NAMALWA (cell line): ENCODE data around the gene KLHL36.
A peak's percentile ranks its signal among the peaks of the same experiment; 100 is the strongest.
"Not testable (repeated sequence)": the region's sequence is repeated elsewhere in the genome, so short reads cannot be mapped to it uniquely, and the experiment has no call there.

Experiments
- DNase-seq: peaks from one replicate; pipeline ENCODE4 v3.0.0-alpha.2; 2015; ENCODE audit warnings: low spot score

KLHL36 gene

DNA sequence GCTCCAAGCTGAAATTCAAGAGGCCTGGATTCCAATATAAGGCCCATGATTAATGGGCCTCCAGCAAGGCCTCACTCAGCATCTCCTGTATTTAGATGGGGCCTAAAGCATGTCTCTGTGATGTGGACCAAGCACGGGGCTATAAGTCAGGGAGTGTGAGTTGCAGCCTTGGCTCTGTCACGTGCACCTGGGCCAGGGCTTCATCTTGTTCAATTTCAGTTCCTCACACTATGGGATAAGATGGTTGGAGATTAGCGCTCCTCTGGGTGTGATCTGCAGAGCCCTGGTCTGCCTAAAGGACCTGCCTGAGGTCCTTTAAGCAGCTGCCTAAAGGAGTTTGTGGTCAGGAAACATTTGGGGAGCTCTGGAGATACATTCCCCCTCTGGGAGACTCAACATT lies 25.2 kb downstream of the KLHL36 start:
- DNase-seq = peak; percentile 27

DNA sequence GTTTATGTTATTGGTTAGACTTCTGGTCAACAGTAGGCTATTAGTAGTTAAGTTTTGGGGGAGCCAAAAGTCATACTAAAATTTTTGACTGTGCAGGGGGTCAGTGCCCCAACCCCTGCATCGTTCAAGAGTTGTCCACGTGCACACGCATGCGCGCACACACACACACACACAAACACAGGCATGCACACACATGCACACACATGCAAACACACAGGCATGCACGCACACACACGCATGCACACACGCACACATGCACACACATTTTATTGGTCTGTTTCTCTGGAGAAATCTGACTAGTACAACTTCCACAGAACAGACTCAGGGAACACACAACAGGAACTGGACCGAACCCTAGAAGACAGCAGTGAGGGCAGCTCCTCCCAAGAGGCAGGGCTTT lies 27.1 kb downstream of the KLHL36 start:
- no peak for DNase-seq

DNA sequence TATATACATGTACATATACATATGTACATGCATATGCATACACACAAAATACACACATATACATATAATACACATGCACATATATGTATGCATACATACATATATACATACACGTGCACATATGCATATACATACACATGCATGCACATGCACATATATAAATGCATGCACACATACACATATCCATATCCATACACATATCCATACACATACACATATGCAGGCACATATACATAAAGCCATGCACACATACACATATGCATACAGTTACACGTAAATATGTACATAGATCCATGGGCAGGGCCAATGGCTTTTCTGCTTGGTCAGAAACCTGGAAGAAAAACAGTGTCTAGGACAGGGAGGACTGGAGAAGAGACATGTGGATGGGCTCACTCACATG lies 27.6 kb downstream of the KLHL36 start:
- DNase-seq = no peak

DNA sequence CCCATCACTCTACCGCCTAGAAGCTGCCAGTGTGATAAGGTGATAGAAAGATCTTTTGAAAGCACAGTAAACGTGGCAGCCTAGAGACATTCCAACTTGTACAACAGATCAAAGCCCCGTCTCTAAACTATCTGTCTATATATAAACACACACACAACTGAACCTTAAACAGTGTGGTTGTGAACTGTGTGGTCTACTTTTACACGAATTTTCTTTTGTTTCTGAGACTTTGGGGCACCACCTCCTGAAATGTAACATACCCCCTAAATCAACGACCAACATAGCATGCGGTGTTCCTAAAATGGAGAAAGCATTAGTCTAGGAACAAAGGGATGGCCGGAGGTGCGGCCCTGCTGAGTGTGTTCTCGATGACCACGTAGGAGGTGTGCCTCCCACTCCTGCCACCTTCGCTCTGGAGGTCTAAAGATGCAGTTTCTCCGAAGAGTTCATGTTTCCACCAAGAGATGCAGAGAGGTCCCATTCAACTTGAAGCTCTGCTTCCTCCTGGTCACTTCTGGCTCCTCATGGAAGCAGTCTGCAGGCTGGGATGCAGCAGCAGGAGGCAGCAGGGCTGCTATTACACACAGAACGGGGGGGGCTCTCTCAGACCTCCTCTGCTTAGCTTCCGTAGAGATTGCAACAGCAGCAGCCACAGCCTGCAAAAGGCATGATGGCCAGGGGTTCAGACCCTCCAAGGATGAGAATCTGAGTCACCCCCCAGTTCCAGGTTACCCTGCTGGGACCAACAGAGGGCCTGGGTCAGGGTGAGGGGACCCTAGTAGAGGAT lies 28.9 kb downstream of the KLHL36 start:
- DNase-seq = no peak

DNA sequence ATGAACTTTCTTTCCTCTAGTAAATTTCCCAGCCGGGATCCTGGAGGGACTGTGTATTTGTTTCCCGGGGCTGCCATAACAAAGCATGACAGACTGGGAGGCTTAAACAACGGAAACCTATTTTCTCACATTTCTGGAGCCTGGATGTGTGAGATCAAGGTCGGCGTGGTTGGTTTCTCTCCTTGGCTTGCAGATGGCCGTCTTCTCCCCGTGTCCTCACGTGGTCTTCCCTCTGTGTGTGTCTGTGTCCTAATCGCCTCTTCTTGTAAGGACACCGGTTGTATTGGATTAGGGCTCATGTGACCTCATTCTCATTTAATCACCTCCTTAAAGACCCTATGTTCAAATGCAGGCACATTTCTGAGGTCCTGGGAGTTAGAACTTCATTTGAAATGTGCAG lies 29.5 kb downstream of the KLHL36 start:
- no peak for DNase-seq

DNA sequence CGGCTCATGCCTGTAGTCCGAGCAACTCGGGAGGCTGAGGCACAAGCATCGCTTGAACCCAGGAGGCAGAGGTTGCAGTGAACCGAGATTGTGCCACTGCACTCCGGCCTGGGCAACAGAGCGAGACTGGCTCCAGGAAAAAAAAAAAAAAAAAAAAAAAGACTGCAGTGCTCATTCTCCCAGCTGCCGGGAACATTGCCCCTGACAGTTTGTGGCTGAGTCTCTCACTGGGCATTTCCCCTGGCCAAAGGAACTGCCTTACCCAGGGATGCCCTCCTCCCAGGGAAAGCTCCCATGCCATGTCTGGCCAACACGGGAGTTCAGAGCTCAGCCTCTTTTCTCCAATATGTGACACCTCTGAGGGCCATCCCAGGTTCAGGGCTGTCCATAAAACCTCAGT lies 30.2 kb downstream of the KLHL36 start:
- DNase-seq = no peak

DNA sequence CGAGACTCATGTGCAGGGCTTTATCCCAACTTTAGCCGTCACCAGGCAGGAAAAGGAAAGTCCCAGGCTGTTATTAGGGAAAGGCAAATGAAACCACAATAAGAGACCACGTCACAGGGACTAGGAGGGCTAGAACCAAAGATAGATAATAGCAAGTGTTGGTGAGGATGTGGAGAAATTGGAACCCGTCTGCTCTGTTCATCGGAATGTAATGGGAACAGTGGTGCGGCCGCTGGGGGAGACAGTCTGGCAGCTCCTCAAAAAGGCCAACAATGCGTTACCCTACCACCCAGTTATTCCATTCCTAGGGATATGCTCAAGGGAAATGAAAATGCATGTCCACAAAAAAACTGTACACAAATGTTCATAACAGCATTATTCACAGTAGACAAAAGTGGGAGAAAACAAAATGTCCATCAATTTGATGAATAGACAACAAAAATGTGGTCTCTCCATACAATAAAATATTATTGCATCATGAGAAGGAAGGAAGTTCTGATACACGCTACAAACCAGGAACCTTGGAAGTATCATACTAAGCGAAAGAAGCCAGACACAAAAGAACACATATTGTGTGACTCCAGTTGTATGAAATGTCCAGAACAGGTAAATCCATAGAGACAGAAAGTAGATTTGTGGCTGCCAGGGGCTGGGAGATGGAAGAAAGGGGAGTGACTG lies 32.0 kb downstream of the KLHL36 start:
- DNase-seq = no peak

DNA sequence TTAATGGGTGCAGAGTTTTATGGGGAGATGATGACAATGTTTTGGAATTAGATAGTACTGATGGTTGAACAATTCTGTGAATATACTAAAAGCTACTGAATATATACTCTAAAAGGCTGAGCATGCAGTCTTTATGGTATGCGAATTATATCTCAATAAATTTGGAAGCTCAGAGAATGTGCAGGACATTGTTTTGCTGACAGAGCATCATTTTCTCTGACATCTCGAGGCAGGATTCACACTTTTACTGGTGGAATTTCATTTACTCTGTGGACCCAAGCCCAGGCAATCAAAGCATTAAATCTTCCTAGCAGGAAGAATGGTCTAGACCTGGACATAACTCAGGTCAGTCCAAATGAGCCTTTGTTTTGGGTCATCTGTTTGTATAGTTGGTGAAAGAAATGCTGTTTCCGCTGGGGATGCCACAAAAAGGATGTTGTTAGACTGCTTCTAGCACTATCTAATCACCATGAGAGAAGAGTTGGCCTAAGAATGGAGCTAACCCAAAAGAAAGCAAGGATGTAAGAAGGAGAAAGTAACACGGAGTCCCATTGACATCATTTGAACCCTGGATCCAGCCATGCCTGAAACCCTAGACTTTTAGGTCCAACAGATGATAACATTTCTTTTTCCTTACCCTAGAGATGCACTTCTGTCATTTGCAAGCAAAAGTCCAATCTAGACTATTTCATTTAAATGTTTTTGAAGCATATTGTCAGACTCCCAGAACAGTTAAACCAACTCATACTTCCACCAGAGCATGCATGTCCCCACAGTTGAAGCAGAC lies 32.7 kb downstream of the KLHL36 start:
- no peak for DNase-seq

DNA sequence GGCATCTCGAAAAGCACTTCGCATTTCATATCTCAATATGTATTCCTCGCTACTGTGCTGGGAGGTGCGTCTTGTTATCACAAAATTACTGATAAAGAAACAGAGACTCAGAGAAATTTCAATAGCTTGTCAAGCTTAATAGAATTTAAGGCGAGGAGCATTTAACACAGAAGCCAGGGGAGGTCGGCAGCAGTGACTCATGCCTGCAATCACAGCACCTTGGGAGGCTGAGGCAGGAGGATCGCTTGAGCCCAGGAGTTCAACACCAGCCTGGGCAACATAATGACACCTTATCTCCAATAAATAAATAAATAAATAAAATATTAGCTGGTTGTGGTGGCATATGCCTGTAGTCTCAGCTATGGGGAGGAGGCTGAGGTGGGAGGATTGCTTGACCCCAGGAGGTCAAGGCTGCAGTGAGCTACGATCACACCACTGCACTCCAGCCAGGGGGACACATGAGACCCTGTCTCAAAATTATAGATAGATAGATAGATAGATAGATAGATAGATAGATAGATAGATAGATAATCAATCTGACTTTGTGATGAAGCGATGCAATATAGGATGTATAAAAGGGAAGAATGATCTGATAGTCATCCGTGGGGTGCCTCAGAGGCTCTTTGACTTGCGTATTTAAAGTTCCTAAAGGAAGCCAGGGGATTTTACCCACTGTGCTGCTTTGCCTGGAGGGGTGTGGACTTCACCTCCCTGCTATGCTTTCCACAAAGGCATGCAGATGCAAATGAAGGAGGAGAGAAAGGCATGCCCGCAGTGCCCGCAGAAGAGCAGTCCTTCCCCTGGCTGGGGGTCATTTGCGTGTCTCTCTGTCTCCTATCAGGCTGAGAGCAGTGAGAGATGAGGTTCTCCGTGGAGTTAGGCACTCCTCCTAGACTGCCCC lies 35.6 kb downstream of the KLHL36 start:
- no peak for DNase-seq

DNA sequence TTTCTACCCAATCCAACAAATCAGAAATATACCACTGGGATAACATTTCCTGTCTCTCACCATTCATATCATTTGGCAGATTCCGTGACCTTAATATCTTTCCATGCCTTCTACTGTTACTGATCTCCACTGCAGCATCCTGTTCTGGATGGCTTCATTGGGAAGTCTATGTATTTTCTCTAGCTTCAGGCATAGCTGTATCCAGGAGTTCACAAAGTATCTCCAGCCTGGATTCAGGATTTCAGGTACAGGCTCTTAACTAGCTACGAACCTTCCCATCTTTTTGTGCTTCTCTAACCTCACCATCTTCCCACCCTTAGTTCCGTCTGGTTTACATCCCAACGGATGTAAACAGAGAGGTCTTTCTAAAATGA lies 36.3 kb downstream of the KLHL36 start:
- no peak for DNase-seq

DNA sequence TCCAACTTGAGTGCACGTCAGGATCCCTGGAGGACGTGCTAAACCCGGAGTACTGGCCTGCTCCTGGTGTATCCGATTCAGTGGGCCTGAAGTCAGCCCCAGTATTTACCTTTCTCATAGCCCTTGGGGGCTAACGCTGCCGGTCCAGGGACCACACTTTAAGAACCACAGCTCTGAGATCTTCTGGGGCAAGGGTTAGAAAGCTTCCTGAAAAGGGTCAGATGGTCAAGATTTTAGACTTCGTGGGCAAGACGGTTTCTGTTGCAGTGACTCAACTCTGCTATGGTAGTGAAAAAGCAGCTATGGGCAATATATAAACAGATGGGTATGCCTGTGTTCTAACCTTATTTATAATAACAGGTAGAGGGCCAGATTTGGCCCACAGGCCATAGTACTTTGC lies 36.9 kb downstream of the KLHL36 start:
- no peak for DNase-seq

DNA sequence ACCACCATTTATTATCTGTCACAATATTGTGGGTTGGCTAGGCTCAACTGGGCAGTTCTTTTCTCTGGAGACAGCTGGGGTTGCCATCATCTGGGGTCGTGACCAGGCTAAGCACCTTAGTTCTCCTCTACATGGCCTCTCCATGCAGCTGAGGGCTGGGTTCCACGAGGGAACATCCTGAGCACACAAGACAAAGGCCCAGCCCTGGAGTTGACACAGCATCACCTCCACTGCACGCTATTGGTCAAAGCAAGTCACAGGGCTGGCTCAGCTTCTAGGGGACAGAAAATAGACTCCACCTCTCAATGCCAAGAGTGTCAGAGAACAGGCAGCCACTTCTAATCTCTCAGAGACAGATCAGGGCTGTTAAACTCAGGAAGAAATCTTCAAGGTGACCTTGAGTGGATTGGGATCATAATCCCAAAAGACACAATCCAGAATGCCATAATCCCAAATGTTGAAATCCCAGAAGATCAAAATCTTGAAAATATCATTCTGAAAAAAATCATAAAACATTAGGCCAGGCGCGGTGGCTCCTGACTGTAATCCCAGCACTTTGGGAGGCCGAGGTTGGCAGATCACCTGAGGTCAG lies 38.5 kb downstream of the KLHL36 start:
- peak; percentile 43 for DNase-seq

DNA sequence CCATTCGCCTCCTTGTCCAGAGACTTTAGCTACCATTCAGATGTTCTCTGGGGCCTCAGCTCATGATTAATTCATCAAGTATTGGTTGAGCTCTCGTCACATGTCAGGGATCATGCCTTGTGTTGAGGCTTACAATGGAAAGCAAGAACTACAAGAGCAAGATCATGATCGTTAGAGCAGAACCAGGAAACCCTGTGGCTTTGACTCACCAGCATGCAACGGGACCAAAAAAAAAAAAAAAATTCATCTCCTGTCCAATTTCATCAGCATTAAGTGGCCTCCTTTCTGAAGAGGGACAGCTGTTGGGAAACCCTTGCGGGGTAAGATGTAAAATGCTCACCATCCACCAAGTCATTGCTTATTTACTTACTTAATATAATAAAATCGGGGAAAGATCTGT lies 39.4 kb downstream of the KLHL36 start:
- DNase-seq = peak; percentile 63

DNA sequence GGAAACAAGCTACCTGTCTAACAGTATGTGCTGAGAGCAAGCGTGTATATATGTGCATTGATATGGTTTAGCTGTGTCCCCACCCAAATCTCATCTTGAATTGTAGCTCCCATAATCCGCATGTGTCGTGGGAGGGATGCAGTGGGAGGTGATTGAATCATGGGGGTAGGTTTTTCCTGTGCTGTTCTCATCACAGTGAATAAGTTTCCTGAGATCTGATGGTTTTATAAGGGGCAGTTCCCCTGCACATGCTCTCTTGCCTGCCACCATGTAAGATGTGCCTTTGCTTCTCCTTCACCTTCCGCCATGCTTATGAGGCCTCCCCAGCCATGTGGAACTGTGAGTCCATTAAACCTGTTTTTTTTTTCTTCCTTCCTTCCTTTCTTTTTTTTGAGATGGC lies 39.9 kb downstream of the KLHL36 start:
- not testable (repeated sequence) for DNase-seq

DNA sequence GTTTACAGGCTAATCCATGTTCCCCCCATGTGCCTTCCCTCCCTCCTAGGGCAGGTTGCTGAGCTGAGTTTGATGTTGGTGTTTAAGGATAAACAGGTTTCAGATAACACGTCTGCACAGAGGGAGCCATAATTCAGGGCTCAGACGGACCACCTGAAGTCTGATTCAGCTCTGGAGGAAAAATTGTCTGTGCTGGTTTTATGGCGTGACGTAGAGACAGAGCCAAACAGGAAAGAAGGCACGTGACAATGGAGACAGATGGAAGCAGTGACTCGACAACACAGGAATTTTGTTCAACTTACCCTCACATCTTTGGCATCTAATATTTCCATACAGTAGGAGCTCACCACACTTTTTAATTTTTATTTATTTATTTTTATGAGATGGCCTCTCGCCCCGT lies 40.8 kb downstream of the KLHL36 start:
- no peak for DNase-seq

DNA sequence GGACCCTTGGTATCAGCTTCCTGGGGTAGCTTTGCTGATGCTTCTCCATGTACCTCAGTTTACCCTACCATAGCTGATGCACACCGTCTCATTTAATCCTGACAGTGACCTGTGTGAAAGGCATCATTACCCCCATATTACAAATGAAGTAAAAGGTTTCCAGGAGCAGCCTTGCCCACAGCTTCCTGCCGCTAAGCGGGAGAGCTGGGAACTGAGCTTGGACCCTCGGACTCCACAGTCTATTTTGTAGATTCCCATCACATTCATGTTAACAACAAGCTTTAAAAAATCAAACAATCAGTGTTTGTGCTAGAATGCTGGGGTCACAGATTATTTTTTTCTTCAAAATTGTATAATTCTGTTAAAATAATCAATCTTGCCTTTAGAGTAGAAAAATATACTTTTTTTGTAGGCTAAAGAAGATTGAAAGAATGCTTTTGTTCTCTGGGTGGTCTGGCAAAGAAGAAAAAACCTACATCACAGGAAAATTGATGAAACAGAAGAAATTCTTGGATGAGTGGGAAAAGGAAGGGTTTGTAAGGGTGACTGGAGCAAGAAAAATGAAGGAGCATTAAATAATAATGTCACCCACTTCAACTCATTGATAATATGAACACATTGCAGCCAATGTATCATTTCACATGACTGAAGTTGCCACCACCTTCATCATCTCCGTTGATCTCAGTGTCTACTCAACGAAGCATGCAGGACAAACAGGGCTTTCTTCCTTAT lies 41.9 kb downstream of the KLHL36 start:
- DNase-seq = no peak

DNA sequence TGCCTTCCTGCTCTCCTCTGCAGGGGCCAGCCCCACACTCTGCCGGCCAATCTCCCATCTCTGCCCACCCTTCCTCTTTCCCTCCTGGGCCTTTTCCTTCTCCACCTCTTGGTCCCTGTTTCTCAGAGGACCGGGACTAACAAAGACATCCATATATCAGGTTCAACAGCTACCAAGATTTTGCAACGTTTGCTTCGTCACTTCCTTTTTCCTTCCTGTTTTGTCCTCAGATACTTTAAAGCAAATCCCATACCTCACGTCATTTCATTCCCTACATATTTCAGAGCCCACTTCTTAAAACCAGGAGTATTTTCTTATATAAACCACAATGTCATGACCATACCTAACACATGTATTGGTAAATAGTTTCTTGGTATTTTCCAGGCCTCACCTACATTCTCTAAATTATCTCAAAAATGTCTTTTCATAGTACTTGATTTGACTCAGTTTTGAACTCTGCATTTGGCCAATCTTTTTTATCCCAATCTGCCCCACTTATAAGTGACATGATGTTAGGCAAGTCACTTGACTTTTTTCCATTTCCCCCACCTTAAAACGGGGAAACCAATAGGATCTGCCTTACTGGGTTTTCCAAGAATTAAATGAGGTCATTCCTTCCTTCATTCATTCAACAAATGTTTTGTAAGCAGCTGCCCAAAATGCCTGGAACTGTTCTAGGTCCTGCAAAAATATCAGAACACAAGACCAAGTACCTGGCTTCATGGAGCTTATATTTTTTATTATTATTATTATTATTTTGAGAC lies 44.3 kb downstream of the KLHL36 start:
- no peak for DNase-seq

DNA sequence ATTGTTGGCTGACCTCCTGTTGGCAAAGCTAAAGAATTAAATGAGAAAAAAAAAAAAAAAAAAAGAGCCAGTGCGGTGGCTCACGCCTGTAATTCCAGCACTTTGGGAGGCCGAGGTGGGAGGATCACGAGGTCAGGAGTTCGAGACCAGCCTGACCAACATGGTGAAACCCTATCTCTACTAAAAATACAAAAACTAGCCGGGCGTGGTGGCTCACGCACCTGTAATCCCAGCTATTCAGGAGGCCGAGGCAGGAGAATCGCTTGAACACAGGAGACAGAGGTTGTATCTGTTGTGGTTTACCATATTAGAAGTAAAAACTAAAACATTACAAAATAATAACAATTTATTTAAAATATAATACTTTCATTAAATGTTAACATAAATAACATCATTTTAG lies 45.6 kb downstream of the KLHL36 start:
- DNase-seq = not testable (repeated sequence)

DNA sequence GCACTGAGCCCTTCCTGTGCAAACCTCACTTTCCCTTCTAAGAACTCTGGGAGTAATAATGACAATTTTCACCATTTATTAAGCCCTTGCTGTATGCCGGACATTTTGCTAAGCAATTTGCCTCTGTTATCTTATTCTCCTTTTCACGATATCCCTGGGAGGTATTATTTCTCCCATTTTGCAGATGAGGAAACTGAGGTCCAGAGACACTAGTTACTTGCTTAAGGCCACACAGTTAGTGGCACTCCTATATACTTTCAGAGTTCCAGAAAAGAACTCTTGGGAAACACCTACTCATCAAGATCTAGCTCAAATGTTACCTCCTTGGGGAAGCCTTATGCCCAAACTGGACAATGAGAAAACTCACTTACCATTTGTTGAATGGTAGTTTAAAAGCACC lies 46.7 kb downstream of the KLHL36 start:
- DNase-seq = no peak

DNA sequence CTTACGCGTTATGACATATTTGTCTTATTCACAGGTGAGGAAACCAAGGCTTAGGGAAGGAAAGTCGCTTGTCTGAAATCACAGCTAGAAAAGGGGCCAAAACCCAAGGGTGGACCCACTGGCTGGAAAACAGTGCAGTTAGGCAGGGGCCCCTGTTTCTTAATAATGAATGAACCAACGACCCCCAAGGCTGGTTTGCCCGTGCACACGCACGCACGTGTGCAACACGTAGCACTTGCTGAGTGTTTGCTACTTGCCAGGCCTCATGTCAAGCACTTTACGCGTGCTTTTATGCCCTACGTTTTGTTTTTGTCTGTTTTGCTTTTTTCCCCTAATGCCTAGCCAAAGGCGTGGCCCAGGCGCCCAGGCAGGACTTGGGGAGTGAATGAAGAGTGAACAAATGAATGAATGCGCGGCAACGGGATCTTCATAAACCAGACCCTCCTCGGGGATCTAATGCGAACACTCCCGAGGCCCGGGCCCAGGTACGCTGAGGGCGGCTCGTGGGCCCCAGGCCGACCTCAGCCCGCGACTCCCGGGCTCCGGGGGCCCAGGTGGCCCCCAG lies 50.9 kb downstream of the KLHL36 start:
- peak; percentile 46 for DNase-seq
